ENCODE results near the gene PKP4. TPM values are rescaled to one million over a fixed set of nuclear protein-coding genes. Genes with fewer than 3 reads are reported as not detected.
A peak's percentile ranks its signal among the peaks of the same experiment; 100 is the strongest.

PKP4 gene
- total RNA-seq, 1 experiment from 2014 or later: 52.0 TPM

DNA sequence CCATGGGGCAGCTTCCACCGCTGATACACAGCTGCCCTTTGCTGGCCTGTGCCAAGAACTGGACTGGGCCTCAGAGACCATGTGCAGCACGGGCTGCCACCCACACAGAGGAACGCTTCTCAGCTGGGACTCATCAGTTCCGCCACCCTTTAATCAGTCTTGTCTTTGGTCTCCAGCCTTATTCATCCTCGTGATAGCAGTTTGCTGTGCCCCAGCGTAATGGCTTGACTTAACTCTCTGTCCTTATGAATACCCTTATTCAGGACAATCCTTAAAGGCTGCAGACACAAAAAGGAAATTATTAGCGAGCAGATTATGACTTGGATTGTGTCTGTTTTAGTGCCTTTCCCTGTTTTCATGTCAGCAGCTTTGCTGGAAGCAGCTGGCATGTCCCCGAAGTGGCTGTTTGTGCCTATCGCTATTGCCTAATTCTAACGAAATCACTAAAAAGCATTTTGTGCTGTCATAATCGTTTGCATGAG lies 229.5 kb downstream of the PKP4 start:
- H3K23ac ChIP-seq (ENCODE audit: insufficient read length, low read depth, low read length): no peak overlapping the region
- H3K9me3 ChIP-seq (ENCODE audit: control insufficient read depth, low read depth, low read length): no peaks in the 10 kb centered on the region
- no peak overlapping the region for H3K9ac ChIP-seq (ENCODE audit: extremely low read depth, insufficient read length, low read length)
- no peak overlapping the region for H3K4me3 Mint-ChIP-seq
- no peak overlapping the region for H2BK15ac ChIP-seq (ENCODE audit: low read depth, low read length)
- no peak overlapping the region for H3K4me2 ChIP-seq (ENCODE audit: insufficient read depth, insufficient read length, low read length)
- peak overlapping the region; percentile 30 for H3K18ac ChIP-seq (ENCODE audit: insufficient read length, low read depth, low read length)
- no peak overlapping the region for H2BK5ac ChIP-seq (ENCODE audit: insufficient read length, low read length)
- H4K5ac ChIP-seq (ENCODE audit: insufficient read length, low read depth, low read length): no peak overlapping the region
- no peak overlapping the region for H3K56ac ChIP-seq (ENCODE audit: insufficient read length, low read depth, low read length)
- no peak overlapping the region for H3K27ac Mint-ChIP-seq
- no peak overlapping the region for H3K27ac ChIP-seq (ENCODE audit: insufficient read length, low read depth, low read length)
- H2AK5ac ChIP-seq (ENCODE audit: insufficient read length, low read length): no peak overlapping the region
- DNase-seq: no peak
- no CpG with 5 or more reads among the region's 11 CpGs for WGBS (ENCODE audit: extremely low coverage, insufficient read length, low lambda C conversion rate)
- H3K4ac ChIP-seq (ENCODE audit: low read depth, low read length): no peak overlapping the region
- no peaks in the 10 kb centered on the region for H3K27me3 ChIP-seq (ENCODE audit: insufficient read depth, low read length)
- TF ChIP-seq, protein P1, sequence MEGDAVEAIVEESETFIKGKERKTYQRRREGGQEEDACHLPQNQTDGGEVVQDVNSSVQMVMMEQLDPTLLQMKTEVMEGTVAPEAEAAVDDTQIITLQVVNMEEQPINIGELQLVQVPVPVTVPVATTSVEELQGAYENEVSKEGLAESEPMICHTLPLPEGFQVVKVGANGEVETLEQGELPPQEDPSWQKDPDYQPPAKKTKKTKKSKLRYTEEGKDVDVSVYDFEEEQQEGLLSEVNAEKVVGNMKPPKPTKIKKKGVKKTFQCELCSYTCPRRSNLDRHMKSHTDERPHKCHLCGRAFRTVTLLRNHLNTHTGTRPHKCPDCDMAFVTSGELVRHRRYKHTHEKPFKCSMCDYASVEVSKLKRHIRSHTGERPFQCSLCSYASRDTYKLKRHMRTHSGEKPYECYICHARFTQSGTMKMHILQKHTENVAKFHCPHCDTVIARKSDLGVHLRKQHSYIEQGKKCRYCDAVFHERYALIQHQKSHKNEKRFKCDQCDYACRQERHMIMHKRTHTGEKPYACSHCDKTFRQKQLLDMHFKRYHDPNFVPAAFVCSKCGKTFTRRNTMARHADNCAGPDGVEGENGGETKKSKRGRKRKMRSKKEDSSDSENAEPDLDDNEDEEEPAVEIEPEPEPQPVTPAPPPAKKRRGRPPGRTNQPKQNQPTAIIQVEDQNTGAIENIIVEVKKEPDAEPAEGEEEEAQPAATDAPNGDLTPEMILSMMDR (conservative IDR thresholded peaks at IDR 0.05): no peak
- no peaks in the 10 kb centered on the region; the same call in 1 of the 2 replicates for H3K4me1 ChIP-seq (ENCODE audit: insufficient read depth, low read length)
- H2BK12ac ChIP-seq (ENCODE audit: insufficient read length, low read depth, low read length): no peak overlapping the region
- H2BK20ac ChIP-seq (ENCODE audit: low read depth, low read length, poor library complexity, severe bottlenecking): no peak overlapping the region
- no peaks in the 10 kb centered on the region for H4K20me1 ChIP-seq (ENCODE audit: control insufficient read depth, insufficient read depth, insufficient read length)
- no peaks in the 10 kb centered on the region for H3K9me3 Mint-ChIP-seq
- H3K23me2 ChIP-seq (ENCODE audit: insufficient read length, low read depth, low read length, poor library complexity, severe bottlenecking): no peaks in the 10 kb centered on the region
- H3T11ph ChIP-seq (ENCODE audit: low read length): no peak overlapping the region
- H4K8ac ChIP-seq (replicated peaks; ENCODE audit: insufficient read length, low read depth, low read length): no peak overlapping the region
- H2AFZ ChIP-seq (ENCODE audit: low read length): no peak overlapping the region
- H3K4me1 Mint-ChIP-seq: peaks cover 9 to 14% of the 10 kb centered on the region in 2 experiments
- H3K14ac ChIP-seq (ENCODE audit: insufficient read depth, low read length): no peak overlapping the region; the same call in 1 of the 2 replicates
- H2BK120ac ChIP-seq (ENCODE audit: low read depth, low read length, poor library complexity, severe bottlenecking): no peak overlapping the region
- H3K36me3 Mint-ChIP-seq (ENCODE audit: insufficient read depth in 1 of 3, low read depth in 3 of 3): peaks cover 0 to 2% (median 0%) of the 10 kb centered on the region in 3 experiments; a peak in 1 of 7 replicates
- H3K27me3 Mint-ChIP-seq (ENCODE audit: low read depth): no peaks in the 10 kb centered on the region; the same call in none of the 2 replicates
- H4K91ac ChIP-seq (ENCODE audit: insufficient read length, low read depth, low read length): no peak overlapping the region
- H3K79me1 ChIP-seq (ENCODE audit: insufficient read depth, low read depth, low read length, poor library complexity, severe bottlenecking): no peaks in the 10 kb centered on the region
- H3K79me2 ChIP-seq (ENCODE audit: insufficient read depth, low read length): no peaks in the 10 kb centered on the region
